Activated naive CD4-positive, alpha-beta T cell (primary cell): ENCODE results near the gene HNRNPA1L2.
"Not testable (repeated sequence)": the region's sequence is repeated elsewhere in the genome, so short reads cannot be mapped to it uniquely, and the experiment has no call there.

ENCODE experiments used
- DNase-seq, 4 experiments: peaks; one replicate each; lab custom pipeline; 2025; lab: John Stamatoyannopoulos, UW

HNRNPA1L2 gene

DNA sequence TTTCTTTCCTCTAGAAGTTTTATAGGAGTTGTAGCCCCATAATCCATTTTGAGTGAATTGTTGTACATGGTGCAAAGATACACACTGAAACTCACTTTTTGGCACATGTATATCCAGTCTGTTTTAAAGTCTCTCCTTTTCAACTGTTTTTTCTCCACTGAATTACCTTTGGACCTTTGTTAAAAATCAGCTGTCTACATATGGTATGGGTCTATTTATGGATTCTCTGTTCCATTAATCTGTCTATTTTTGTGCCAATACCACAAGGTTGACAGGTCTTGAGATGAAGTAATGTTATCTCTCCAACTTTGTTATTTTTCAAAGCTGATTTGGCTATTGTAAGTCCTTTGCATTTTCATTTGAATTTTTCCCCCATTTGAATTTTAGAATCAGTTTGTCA lies 4.7 kb downstream of the HNRNPA1L2 start:
- DNase-seq = no peak

DNA sequence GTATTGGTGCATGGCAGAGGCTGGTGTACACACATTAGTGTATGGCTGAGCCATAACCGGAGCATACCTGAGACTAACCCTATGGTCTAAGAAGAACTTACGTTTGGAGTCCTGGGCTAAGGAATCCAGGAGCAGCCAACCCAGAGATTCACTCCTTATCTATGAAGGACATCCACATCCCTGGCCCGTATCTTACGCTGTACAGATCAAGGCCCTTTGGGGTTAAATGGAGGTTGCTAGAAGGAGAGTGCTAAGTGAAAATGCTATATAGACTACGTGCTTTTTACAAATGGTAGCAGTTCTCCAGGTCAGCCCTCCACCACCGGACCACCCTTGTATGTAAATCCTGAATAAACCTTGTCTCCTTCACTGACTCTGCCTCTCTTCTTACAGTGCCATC lies 8.5 kb downstream of the HNRNPA1L2 start:
- DNase-seq = no peak

DNA sequence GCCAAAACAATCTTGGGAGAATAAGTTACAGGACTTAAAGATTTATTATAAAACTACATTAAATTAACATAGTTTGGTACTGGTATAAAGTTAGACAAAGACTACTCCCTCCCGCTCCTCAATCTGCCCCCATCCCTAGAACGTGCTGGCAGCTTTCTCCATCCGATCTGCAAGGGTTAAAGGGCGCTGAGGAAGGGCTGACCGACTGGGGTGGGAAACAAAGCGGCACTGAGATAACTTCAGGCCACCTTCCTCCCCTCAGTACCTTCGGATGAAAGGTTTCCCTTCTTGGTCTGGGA lies 9.6 kb downstream of the HNRNPA1L2 start:
- DNase-seq = no peak

GRCh38 chr13:52652196-52652979 lies 10.2 kb downstream of the HNRNPA1L2 start, which contains the start of gene SUGT1:
Gene SUGT1 (plus strand): TSS chr13:52652836. CDS start chr13:52652921, 85 bp downstream.
- peak; percentile 77 to 92 (median 85) for DNase-seq

GRCh38 chr13:52652980-52653303 lies 10.7 kb downstream of the HNRNPA1L2 start:
- DNase-seq = peak in 2 of 4 experiments; percentile 23 to 40

DNA sequence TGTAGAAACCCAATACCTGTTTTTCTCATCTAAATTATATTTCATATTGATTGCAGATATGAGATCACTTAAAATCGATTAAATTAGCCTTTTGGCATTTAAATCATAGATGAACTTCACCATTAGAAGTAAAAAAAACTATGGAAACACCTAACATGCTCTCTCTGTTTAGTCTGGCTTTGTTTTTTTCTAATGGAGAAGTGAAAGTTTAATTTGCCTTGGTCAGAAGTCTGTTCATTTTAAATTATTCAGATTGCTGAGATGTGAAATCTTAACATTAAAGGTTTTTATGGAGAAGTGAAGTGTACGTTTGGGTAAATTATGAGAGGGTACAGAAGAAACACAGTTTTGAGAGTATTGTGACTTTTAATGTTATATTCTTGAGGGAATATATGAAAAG lies 17.1 kb downstream of the HNRNPA1L2 start:
- no peak for DNase-seq

DNA sequence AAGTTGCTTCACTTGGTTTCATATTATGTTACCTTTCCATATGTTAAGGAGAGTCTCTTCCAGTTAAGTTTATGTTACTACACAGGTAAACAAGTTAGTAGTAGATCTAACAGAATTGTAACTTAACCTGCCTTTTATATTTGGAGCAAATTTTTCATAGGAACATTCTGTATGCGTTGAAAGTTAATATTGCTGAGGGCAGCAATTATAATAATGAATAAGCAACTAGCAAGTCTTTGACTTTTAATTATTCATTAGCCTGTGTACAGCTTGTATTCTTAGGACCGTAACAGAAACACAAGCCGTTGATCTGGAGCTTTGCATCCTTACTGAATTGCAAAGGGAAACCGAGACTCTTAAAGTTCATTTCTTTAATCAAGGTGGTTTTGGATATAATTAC lies 22.0 kb downstream of the HNRNPA1L2 start:
- DNase-seq = no peak

GRCh38 chr13:52665325-52665724 lies 23.1 kb downstream of the HNRNPA1L2 start:
- no peak for DNase-seq

- DNase-seq = no peak
Observed at GRCh38 chr13:52669677-52670076, 27.4 kb downstream of the HNRNPA1L2 start.

DNA sequence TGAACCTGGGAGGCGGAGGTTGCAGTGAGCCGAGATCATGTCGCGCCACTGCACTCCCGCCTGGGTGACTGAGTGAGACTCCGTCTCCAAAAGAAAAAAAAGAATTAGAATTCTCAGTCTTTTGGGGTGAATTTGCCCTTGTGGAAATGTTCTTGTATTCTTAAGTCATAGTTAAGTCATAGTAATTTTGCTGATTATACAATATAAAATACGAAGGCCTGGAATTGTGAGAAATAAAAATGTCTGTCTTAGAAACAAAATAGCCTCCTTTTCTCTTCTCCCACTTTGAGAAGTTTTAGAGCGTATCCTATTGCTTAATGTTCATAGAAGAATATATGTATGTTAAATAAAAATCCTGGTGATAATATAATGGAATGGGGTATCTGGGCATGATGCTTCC lies 28.5 kb downstream of the HNRNPA1L2 start:
- DNase-seq = no peak

DNA sequence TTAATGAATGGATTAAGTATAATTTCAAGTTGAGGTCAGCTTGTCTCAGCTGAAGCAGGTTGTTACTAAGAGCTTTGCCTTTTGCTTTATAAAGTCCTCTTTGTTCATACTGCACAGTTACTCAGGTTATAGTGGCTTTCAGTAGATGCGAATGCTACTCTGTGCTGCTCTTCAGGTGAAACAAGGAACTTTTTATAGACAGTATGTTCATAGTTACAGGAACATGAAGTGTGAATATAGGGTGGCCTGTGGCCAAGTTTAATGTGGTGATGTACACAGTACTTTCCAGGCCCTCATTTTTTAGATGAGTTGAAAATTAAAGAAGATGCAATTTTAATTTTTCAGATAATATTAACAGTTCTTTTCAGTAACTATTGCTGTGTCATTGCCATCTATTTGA lies 31.2 kb downstream of the HNRNPA1L2 start:
- no peak for DNase-seq

DNA sequence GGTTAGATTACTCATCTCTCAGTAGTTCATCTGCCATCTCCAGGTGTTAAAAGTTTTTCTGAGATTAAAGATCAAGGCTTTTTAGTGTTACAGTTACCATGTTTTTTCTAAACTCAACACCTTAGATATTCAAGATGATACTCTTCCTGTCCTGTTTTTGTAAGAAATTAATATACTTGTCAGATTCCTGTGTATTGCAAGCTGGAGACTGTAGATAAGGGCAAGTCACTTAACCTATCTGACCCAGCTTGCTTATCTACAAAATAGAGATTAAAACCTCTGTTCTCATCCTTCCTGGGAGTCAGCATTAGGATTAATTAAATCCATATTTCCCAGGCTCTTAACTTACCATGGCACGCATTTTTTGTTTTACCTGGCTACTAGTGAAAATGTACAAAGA lies 35.6 kb downstream of the HNRNPA1L2 start:
- no peak for DNase-seq

- not testable (repeated sequence) for DNase-seq
Observed at GRCh38 chr13:52685806-52686205, 43.6 kb downstream of the HNRNPA1L2 start.

- DNase-seq = no peak
Observed at GRCh38 chr13:52686376-52686775, 44.1 kb downstream of the HNRNPA1L2 start.
